ENCODE measurements around the gene CST6.

Gene CST6, protein sequence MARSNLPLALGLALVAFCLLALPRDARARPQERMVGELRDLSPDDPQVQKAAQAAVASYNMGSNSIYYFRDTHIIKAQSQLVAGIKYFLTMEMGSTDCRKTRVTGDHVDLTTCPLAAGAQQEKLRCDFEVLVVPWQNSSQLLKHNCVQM

GRCh38 chr11:66011785-66012303, at the start of gene CST6:
Gene CST6, plus strand, starts transcription at chr11:66012008. Its CDS starts 37 bp downstream, at chr11:66012045.
- peak within 1 kb of the TSS; percentile 66 for H3K4me3 ChIP-seq
- no peak for TF ChIP-seq CTCF (IDR thresholded peaks at IDR 0.05)
- no peak for DNase-seq (ENCODE audit: low spot score)
- H3K27ac ChIP-seq, result peak within 1 kb of the TSS in 1 of 2 donors; percentile 47

- DNase-seq (ENCODE audit: low spot score), result no peak
- H3K4me3 ChIP-seq, result peak overlapping the region; percentile 100
- TF ChIP-seq CTCF (IDR thresholded peaks at IDR 0.05), result no peak
- H3K27ac ChIP-seq, result peak overlapping the region; percentile 86 to 96
These were observed 49.7 kb upstream of the CST6 start for GRCh38 chr11:65962141-65962564.

GRCh38 chr11:65964906-65965305, 46.9 kb upstream of the CST6 start:
- Histone ChIP-seq H3K27ac (no peak overlapping the region), H3K4me3 (no peak overlapping the region)
- no peak for TF ChIP-seq CTCF (IDR thresholded peaks at IDR 0.05)
- no peak for DNase-seq (ENCODE audit: low spot score)

GRCh38 chr11:65965986-65966762, 45.6 kb upstream of the CST6 start:
- DNase-seq (ENCODE audit: low spot score), result no peak

GRCh38 chr11:65967329-65967934, 44.4 kb upstream of the CST6 start:
- TF ChIP-seq CTCF (IDR thresholded peaks at IDR 0.05), result no peak
- no peak for DNase-seq (ENCODE audit: low spot score)
- Histone ChIP-seq H3K4me3 (no peak overlapping the region), H3K27ac (no peak overlapping the region)

More at GRCh38 chr11:65965986-65966762, 45.6 kb upstream of the CST6 start:
- H3K27ac ChIP-seq, result no peak overlapping the region
- TF ChIP-seq CTCF (IDR thresholded peaks at IDR 0.05), result no peak
- H3K4me3 ChIP-seq, result no peak overlapping the region

DNA sequence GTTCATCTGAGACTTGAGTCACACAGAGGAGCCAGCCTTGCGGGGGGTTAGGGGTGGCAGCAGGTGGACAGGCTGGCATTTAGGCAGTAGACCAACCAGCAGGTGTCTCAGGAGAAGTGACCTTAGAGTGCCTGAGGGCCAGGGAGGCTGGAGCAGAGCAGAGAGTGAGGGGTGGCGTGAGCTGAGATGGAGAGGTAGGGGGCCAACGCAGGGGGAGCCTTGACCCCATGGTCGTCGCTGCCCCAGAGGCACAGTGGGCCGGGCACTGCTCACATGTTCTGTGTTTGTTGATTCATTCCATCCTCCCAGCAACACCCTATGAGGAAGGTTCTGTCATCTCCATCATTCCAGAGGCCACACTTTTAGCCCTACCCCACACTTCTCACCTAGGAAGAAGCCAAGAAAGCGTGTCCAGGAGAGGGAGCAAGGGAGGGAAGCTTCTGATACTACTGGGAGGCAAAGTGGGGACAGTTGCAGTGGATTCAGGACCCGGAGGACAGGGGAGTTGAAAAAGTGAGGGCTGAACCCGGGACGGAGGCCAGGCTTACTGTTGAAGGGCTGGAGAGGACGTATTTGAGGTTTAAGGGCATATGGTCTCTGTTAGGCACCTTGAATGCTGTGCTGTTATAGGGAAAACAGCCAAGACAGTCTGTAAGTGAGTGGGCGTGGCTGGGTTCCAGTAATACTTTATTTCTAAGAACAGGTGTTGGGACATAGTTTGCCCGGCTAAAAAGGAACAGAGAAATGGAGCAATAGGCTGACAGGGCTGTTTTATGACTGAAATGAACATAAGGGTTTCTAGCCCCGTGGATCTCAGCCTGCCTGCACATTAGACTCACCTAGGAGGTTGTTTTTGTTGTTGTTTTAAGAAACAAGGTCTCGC, 43.0 kb upstream of the CST6 start:
- no peak for TF ChIP-seq CTCF (IDR thresholded peaks at IDR 0.05)
- no peak overlapping the region for H3K4me3 ChIP-seq
- no peak overlapping the region for H3K27ac ChIP-seq
- DNase-seq (ENCODE audit: low spot score), result no peak

All from coronary artery (tissue), 2 donors.